Neural progenitor cell (in vitro differentiated cells): ENCODE data around the gene FATE1. TPM values are rescaled to one million over a fixed set of nuclear protein-coding genes. Genes with fewer than 3 reads are reported as not detected.

Source experiments
- DNase-seq: peaks from one replicate; pipeline ENCODE4 v3.0.0-alpha.2; 2016; ENCODE audit warnings: low spot score
- H2AFZ ChIP-seq: fragments of 200-600 bp; sonication (generic); replicated peaks from 2 replicates; pipeline ENCODE4 v1.6.1; 2016; ENCODE audit warnings: antibody characterized with exemption
- H3F3A ChIP-seq: fragments of 200-600 bp; sonication (generic); 2 replicates; pipeline ENCODE4 v1.6.1; 2016; ENCODE audit warnings: antibody characterized with exemption, low read depth
- H3K27ac ChIP-seq: fragments of 200-600 bp; sonication (generic); 2 replicates; pipeline ENCODE4 v1.5.1; 2016; ENCODE audit warnings: mild to moderate bottlenecking
- H3K27me3 ChIP-seq: fragments of 200-600 bp; sonication (generic); 2 replicates; pipeline ENCODE4 v1.6.1; 2016; ENCODE audit warnings: mild to moderate bottlenecking, moderate library complexity
- H3K36me3 ChIP-seq: fragments of 200-600 bp; sonication (generic); 2 replicates; pipeline ENCODE4 v1.5.1; 2016
- H3K4me1 ChIP-seq: fragments of 200-600 bp; sonication (generic); 2 replicates; pipeline ENCODE4 v1.6.1; 2016; ENCODE audit warnings: mixed run types
- H3K4me2 ChIP-seq: fragments of 200-600 bp; sonication (generic); 2 replicates; pipeline ENCODE4 v1.6.1; 2016
- H3K4me3 ChIP-seq: fragments of 200-600 bp; sonication (generic); 2 replicates; pipeline ENCODE4 v1.5.1; 2016
- H3K79me2 ChIP-seq: fragments of 200-600 bp; sonication (generic); 2 replicates; pipeline ENCODE4 v1.6.1; 2016; ENCODE audit warnings: low read depth
- H3K9ac ChIP-seq: fragments of 200-600 bp; sonication (generic); 2 replicates; pipeline ENCODE4 v1.6.1; 2016
- H3K9me3 ChIP-seq: fragments of 200-600 bp; sonication (generic); 2 replicates; pipeline ENCODE4 v1.5.1; 2016; ENCODE audit warnings: low read depth
- H4K20me1 ChIP-seq: fragments of 200-600 bp; sonication (generic); 2 replicates; pipeline ENCODE4 v1.6.1; 2016; ENCODE audit warnings: low read depth
- H3K27ac Mint-ChIP-seq: 3 replicates; pipeline ENCODE4 v1.8.0; 2021; ENCODE audit warnings: mixed read lengths
- H3K27me3 Mint-ChIP-seq: 2 replicates; pipeline ENCODE4 v1.8.0; 2022; ENCODE audit warnings: low read depth, mild to moderate bottlenecking, inconsistent platforms, moderate library complexity, mixed read lengths; ENCODE audit not compliant: insufficient read depth
- H3K36me3 Mint-ChIP-seq: 3 replicates; pipeline ENCODE4 v1.8.0; 2021; ENCODE audit warnings: mixed read lengths
- H3K4me1 Mint-ChIP-seq: 3 replicates; pipeline ENCODE4 v1.8.0; 2021; ENCODE audit warnings: mixed read lengths
- H3K4me3 Mint-ChIP-seq: 3 replicates; pipeline ENCODE4 v1.8.0; 2021; ENCODE audit warnings: mild to moderate bottlenecking, moderate library complexity, mixed read lengths
- H3K9me3 Mint-ChIP-seq: 3 replicates; pipeline ENCODE4 v1.8.0; 2020; ENCODE audit warnings: mixed read lengths
- EZH2 ChIP-seq: fragments of 200-600 bp; sonication (generic); IDR thresholded peaks from 2 replicates; pipeline ENCODE4 v1.6.1; 2017; ENCODE audit warnings: antibody characterized with exemption, mild to moderate bottlenecking, moderate library complexity
- EZH2phosphoT487 ChIP-seq: fragments of 200-600 bp; sonication (generic); IDR thresholded peaks from 2 replicates; pipeline ENCODE4 v1.6.1; 2017; ENCODE audit warnings: antibody characterized with exemption
- total RNA-seq: library from RNA; depleted of rRNA; stranded (reverse); fragments of >200 nt; gene quantifications from 2 replicates; pipeline ENCODE4 v1.2.3, GENCODE V29; 2015; ENCODE audit warnings: low replicate concordance
- TF ChIP-seq, protein P1 (sequence below): fragments of 200-600 bp; sonication (generic); IDR thresholded peaks from 2 replicates; pipeline ENCODE4 v1.5.1; 2017; ENCODE audit warnings: antibody characterized with exemption, mild to moderate bottlenecking

FATE1 gene
- total RNA-seq, 1 donor from 2014 or later = not detected

GRCh38 chrX:151712253-151712652 lies 3.6 kb upstream of the FATE1 start:
- Histone ChIP-seq H3K4me2 (no peak overlapping the region), H3K4me3 (no peak overlapping the region), H4K20me1 (no peaks in the 10 kb centered on the region), H2AFZ (no peak overlapping the region), H3K4me1 (no peaks in the 10 kb centered on the region), H3K79me2 (no peaks in the 10 kb centered on the region), H3K27ac (no peak overlapping the region), H3F3A (no peaks in the 10 kb centered on the region), H3K9me3 (no peaks in the 10 kb centered on the region), H3K9ac (no peak overlapping the region), H3K27me3 (no peaks in the 10 kb centered on the region), H3K36me3 (no peaks in the 10 kb centered on the region)
- DNase-seq = no peak
- no peaks in the 10 kb centered on the region for H3K4me1 Mint-ChIP-seq
- H3K4me3 Mint-ChIP-seq = no peak overlapping the region
- H3K27ac Mint-ChIP-seq = no peak overlapping the region
- H3K9me3 Mint-ChIP-seq = peaks cover 4% of the 10 kb centered on the region
- H3K27me3 Mint-ChIP-seq = peaks cover 3% of the 10 kb centered on the region
- H3K36me3 Mint-ChIP-seq = no peaks in the 10 kb centered on the region
- TF ChIP-seq EZH2phosphoT487 (no peak), EZH2 (no peak)
- TF ChIP-seq, protein P1, sequence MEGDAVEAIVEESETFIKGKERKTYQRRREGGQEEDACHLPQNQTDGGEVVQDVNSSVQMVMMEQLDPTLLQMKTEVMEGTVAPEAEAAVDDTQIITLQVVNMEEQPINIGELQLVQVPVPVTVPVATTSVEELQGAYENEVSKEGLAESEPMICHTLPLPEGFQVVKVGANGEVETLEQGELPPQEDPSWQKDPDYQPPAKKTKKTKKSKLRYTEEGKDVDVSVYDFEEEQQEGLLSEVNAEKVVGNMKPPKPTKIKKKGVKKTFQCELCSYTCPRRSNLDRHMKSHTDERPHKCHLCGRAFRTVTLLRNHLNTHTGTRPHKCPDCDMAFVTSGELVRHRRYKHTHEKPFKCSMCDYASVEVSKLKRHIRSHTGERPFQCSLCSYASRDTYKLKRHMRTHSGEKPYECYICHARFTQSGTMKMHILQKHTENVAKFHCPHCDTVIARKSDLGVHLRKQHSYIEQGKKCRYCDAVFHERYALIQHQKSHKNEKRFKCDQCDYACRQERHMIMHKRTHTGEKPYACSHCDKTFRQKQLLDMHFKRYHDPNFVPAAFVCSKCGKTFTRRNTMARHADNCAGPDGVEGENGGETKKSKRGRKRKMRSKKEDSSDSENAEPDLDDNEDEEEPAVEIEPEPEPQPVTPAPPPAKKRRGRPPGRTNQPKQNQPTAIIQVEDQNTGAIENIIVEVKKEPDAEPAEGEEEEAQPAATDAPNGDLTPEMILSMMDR = no peak

- Histone ChIP-seq H2AFZ (no peak overlapping the region), H3K27ac (no peak overlapping the region), H3K4me2 (no peak overlapping the region), H4K20me1 (no peaks in the 10 kb centered on the region), H3F3A (no peaks in the 10 kb centered on the region), H3K4me1 (no peaks in the 10 kb centered on the region), H3K27me3 (no peaks in the 10 kb centered on the region), H3K4me3 (no peak overlapping the region), H3K9me3 (no peaks in the 10 kb centered on the region), H3K79me2 (no peaks in the 10 kb centered on the region), H3K36me3 (no peaks in the 10 kb centered on the region), H3K9ac (no peak overlapping the region)
- Mint-ChIP-seq H3K4me3 (no peak overlapping the region), H3K36me3 (no peaks in the 10 kb centered on the region), H3K27me3 (peaks cover 8% of the 10 kb centered on the region), H3K27ac (no peak overlapping the region), H3K9me3 (peaks cover 6% of the 10 kb centered on the region), H3K4me1 (no peaks in the 10 kb centered on the region)
- no peak for TF ChIP-seq EZH2phosphoT487
- TF ChIP-seq, protein P1 = peak; percentile 55
- TF ChIP-seq EZH2 = no peak
- DNase-seq = peak; percentile 52
These were observed 2.0 kb upstream of the FATE1 start for GRCh38 chrX:151713849-151714248.

GRCh38 chrX:151714362-151714761 lies 1.5 kb upstream of the FATE1 start:
- no peaks in the 10 kb centered on the region for H4K20me1 ChIP-seq
- no peak for DNase-seq
- H3F3A ChIP-seq = no peaks in the 10 kb centered on the region
- Mint-ChIP-seq H3K4me3 (no peak overlapping the region), H3K36me3 (no peaks in the 10 kb centered on the region), H3K9me3 (peaks cover 6% of the 10 kb centered on the region), H3K27me3 (peaks cover 8% of the 10 kb centered on the region), H3K27ac (no peak overlapping the region), H3K4me1 (no peaks in the 10 kb centered on the region)
- no peaks in the 10 kb centered on the region for H3K4me1 ChIP-seq
- no peaks in the 10 kb centered on the region for H3K27me3 ChIP-seq
- no peak overlapping the region for H3K4me3 ChIP-seq
- no peaks in the 10 kb centered on the region for H3K9me3 ChIP-seq
- H2AFZ ChIP-seq = no peak overlapping the region
- no peak overlapping the region for H3K4me2 ChIP-seq
- TF ChIP-seq EZH2phosphoT487 (no peak), EZH2 (no peak)
- TF ChIP-seq, protein P1 = no peak
- no peak overlapping the region for H3K27ac ChIP-seq
- no peaks in the 10 kb centered on the region for H3K36me3 ChIP-seq
- no peaks in the 10 kb centered on the region for H3K79me2 ChIP-seq
- no peak overlapping the region for H3K9ac ChIP-seq
